Stimulated activated CD8-positive, alpha-beta memory T cell treated with anti-CD3 and anti-CD28 coated beads, Interleukin-2, amount 100 ng/mL, for 48 hours (primary cell): ENCODE results near the gene ZNF330.
"Not testable (repeated sequence)": the region's sequence is repeated elsewhere in the genome, so short reads cannot be mapped to it uniquely, and the experiment has no call there.

ENCODE experiments used
- DNase-seq, 2 donors: peaks; one replicate each; pipeline ENCODE4 v3.0.0-alpha.2; 2020; ENCODE audit warnings: low read depth in 2 of 2

ZNF330 gene

GRCh38 chr4:141220691-141221659 is at the start of gene ZNF330:
Gene ZNF330, plus strand, starts transcription at chr4:141220895. Its CDS starts 1,477 bp downstream, at chr4:141222372.
- peak; percentile 79 to 81 for DNase-seq

- no peak for DNase-seq
These were observed 46.2 kb upstream of the ZNF330 start for GRCh38 chr4:141174457-141174856.

GRCh38 chr4:141177171-141177570 is 43.5 kb upstream of the ZNF330 start:
- DNase-seq: no peak

GRCh38 chr4:141179474-141180373 is 41.0 kb upstream of the ZNF330 start:
- no peak for DNase-seq

GRCh38 chr4:141180991-141181761 is 39.5 kb upstream of the ZNF330 start:
- DNase-seq: no peak

GRCh38 chr4:141183491-141183890 is 37.2 kb upstream of the ZNF330 start:
- DNase-seq: not testable (repeated sequence)

GRCh38 chr4:141192564-141192963 is 28.1 kb upstream of the ZNF330 start:
- no peak for DNase-seq

- DNase-seq: no peak
These were observed 27.1 kb upstream of the ZNF330 start for GRCh38 chr4:141193516-141194034.

GRCh38 chr4:141195095-141195707 is 25.5 kb upstream of the ZNF330 start:
- no peak for DNase-seq

- DNase-seq: no peak
These were observed 24.3 kb upstream of the ZNF330 start for GRCh38 chr4:141196227-141196933.

GRCh38 chr4:141207961-141208360 is 12.7 kb upstream of the ZNF330 start:
- no peak for DNase-seq

GRCh38 chr4:141210168-141210567 is 10.5 kb upstream of the ZNF330 start:
- DNase-seq: no peak

- DNase-seq: no peak
These were observed 7.1 kb upstream of the ZNF330 start for GRCh38 chr4:141213550-141213991.

- no peak for DNase-seq
These were observed 5.7 kb upstream of the ZNF330 start for GRCh38 chr4:141215030-141215429.

- DNase-seq: no peak
These were observed 4.5 kb upstream of the ZNF330 start for GRCh38 chr4:141216002-141216761.

GRCh38 chr4:141220271-141220670 is 424 bp upstream of the ZNF330 start:
- DNase-seq: no peak

GRCh38 chr4:141223418-141223817 is 2.7 kb downstream of the ZNF330 start:
- no peak for DNase-seq

- not testable (repeated sequence) for DNase-seq
These were observed 6.6 kb downstream of the ZNF330 start for GRCh38 chr4:141227280-141227679.

- no peak for DNase-seq
These were observed 8.9 kb downstream of the ZNF330 start for GRCh38 chr4:141229408-141230101.
